ENCODE data around the gene ACSL6.

Gene ACSL6

GRCh38 chr5:131968396-131968954 is 43.0 kb downstream of the ACSL6 start:
- ChIA-PET POLR2A (no interaction called here), CTCF (interaction anchor here (0.6 kb wide), 1 partner anchor 436 kb away, joined by 3 read pairs; no protein-coding TSS in a partner anchor)
- H3K4me3 ChIP-seq (ENCODE audit: low read depth, low read length): no peak overlapping the region
- H3K9me3 ChIP-seq (ENCODE audit: control insufficient read depth, insufficient read depth, low read depth, low read length): no peaks in the 10 kb centered on the region
- H3K4me1 ChIP-seq (ENCODE audit: control insufficient read depth, insufficient read depth, low read length): no peaks in the 10 kb centered on the region
- TF ChIP-seq REST (tag by site-specific recombination; IDR thresholded peaks at IDR 0.05) (peak; percentile 83), ZNF280C (tag by site-specific recombination; IDR thresholded peaks at IDR 0.05) (no peak)
- H3K36me3 ChIP-seq (ENCODE audit: control insufficient read depth in 2 of 2, insufficient read depth in 1 of 2, low read length in 2 of 2): no peaks in the 10 kb centered on the region
- no peak overlapping the region for H3K27ac ChIP-seq (ENCODE audit: extremely low read depth, low read depth, low read length)

GRCh38 chr5:131966551-131966950 is 44.9 kb downstream of the ACSL6 start:
- Histone ChIP-seq H3K4me3 (ENCODE audit: low read depth, low read length) (no peak overlapping the region), H3K36me3 (ENCODE audit: control insufficient read depth in 2 of 2, insufficient read depth in 1 of 2, low read length in 2 of 2) (no peaks in the 10 kb centered on the region), H3K4me1 (ENCODE audit: control insufficient read depth, insufficient read depth, low read length) (no peaks in the 10 kb centered on the region), H3K9me3 (ENCODE audit: control insufficient read depth, insufficient read depth, low read depth, low read length) (no peaks in the 10 kb centered on the region), H3K27ac (ENCODE audit: extremely low read depth, low read depth, low read length) (no peak overlapping the region)
- CTCF ChIA-PET: interaction anchor here (0.6 kb wide), 1 partner anchor 88 kb away, joined by 3 read pairs; no protein-coding TSS in a partner anchor
- POLR2A ChIA-PET: no interaction called here
- TF ChIP-seq ZFP41 (tag by site-specific recombination; IDR thresholded peaks at IDR 0.05; ENCODE audit: borderline replicate concordance) (no peak), AEBP2 (tag by site-specific recombination; IDR thresholded peaks at IDR 0.05; ENCODE audit: borderline replicate concordance) (no peak), PBX3 (CRISPR knock-in tag; IDR thresholded peaks at IDR 0.05) (no peak), ZNF362 (tag by site-specific recombination; IDR thresholded peaks at IDR 0.05) (no peak), BCL6B (tag by site-specific recombination; IDR thresholded peaks at IDR 0.05) (no peak), TCF7L2 (IDR thresholded peaks at IDR 0.05; ENCODE audit: borderline replicate concordance, low read depth, low read length) (no peak), ZNF132 (tag by site-specific recombination; IDR thresholded peaks at IDR 0.05; ENCODE audit: borderline replicate concordance) (no peak), ZNF600 (tag by site-specific recombination; IDR thresholded peaks at IDR 0.05) (no peak), ZNF449 (tag by site-specific recombination; IDR thresholded peaks at IDR 0.05) (no peak), ZNF623 (tag by site-specific recombination; IDR thresholded peaks at IDR 0.05) (no peak), ZNF184 (tag by site-specific recombination; IDR thresholded peaks at IDR 0.05) (no peak), ELK4 (IDR thresholded peaks at IDR 0.05; ENCODE audit: borderline replicate concordance, low read depth, low read length) (no peak), ZNF660 (tag by site-specific recombination; IDR thresholded peaks at IDR 0.05) (no peak), TRIM28 (IDR thresholded peaks at IDR 0.05; ENCODE audit: borderline replicate concordance, low read length) (no peak), INSM2 (tag by site-specific recombination; IDR thresholded peaks at IDR 0.05) (no peak)

Measured in HEK293 (cell line).